ENCODE results near the gene PTPRD. TPM values are rescaled to one million over a fixed set of nuclear protein-coding genes. Genes with fewer than 3 reads are reported as not detected.

The PTPRD gene
- total and polyA plus RNA-seq, 9 of the 15 experiments (the other 6 are each of a cell fraction or from before 2014, with no cell fraction given): 0.11 TPM; not detected in 8

GRCh38 chr9:9749591-9749990 lies 863.2 kb downstream of the PTPRD start:
- ATAC-seq (no peak), DNase-seq (ENCODE audit: extremely low read depth in 1 of 4, low spot score in 3 of 4) (no peak), FAIRE-seq (no peak)
- TF ChIP-seq ARID4B (CRISPR knock-in tag; IDR thresholded peaks at IDR 0.05): no peak
- TF ChIP-seq CBX8 (IDR thresholded peaks at IDR 0.05; ENCODE audit: borderline replicate concordance, extremely low read depth, low read depth, low read length, poor library complexity, severe bottlenecking): no peak
- no peak for TF ChIP-seq NFIC (IDR thresholded peaks at IDR 0.05)
- TF ChIP-seq BRCA1 (IDR thresholded peaks at IDR 0.05): no peak
- no peak for TF ChIP-seq BRCA1 (CRISPR knock-in tag; IDR thresholded peaks at IDR 0.05)
- no peak for TF ChIP-seq HMG20B (CRISPR knock-in tag; IDR thresholded peaks at IDR 0.05)
- no peak for TF ChIP-seq NBN (IDR thresholded peaks at IDR 0.05; ENCODE audit: low read depth)
- no peak for TF ChIP-seq ZNF316 (IDR thresholded peaks at IDR 0.05)
- no peak for TF ChIP-seq ARID1B (IDR thresholded peaks at IDR 0.05)
- no peak for TF ChIP-seq PTBP1 (IDR thresholded peaks at IDR 0.05; ENCODE audit: low read depth, low read length)
- no peak for TF ChIP-seq CAMTA2 (CRISPR knock-in tag; conservative IDR thresholded peaks at IDR 0.05)
- TF ChIP-seq GATAD2B (IDR thresholded peaks at IDR 0.05; ENCODE audit: borderline replicate concordance): no peak
- no peak for TF ChIP-seq COPS2 (conservative IDR thresholded peaks at IDR 0.05)
- TF ChIP-seq NR4A1 (CRISPR knock-in tag; IDR thresholded peaks at IDR 0.05): no peak
- no peak for TF ChIP-seq NR4A1 (tag; IDR thresholded peaks at IDR 0.05)
- TF ChIP-seq RERE (CRISPR knock-in tag; IDR thresholded peaks at IDR 0.05; ENCODE audit: borderline replicate concordance): no peak
- Histone ChIP-seq H3K9ac (ENCODE audit: insufficient read depth in 1 of 2, low read depth in 2 of 2, low read length in 2 of 2) (no peak overlapping the region), H3K27ac (ENCODE audit: extremely low read depth, low read depth, low read length) (no peak overlapping the region), H3K79me2 (ENCODE audit: control insufficient read depth, insufficient read depth, low read length) (no peaks in the 10 kb centered on the region), H3K36me3 (ENCODE audit: control insufficient read depth, insufficient read depth, low read length) (no peaks in the 10 kb centered on the region), H2AFZ (ENCODE audit: low read depth, low read length) (no peak overlapping the region), H3K4me2 (ENCODE audit: insufficient read depth, low read length) (no peak overlapping the region), H3K4me1 (replicated peaks in 1 of 2; ENCODE audit: control insufficient read depth in 2 of 2, insufficient read depth in 2 of 2, low read length in 2 of 2) (no peaks in the 10 kb centered on the region), H3K9me1 (ENCODE audit: control insufficient read depth, insufficient read depth, low read length) (no peaks in the 10 kb centered on the region), H3K9me3 (replicated peaks; ENCODE audit: control insufficient read depth, insufficient read depth, low read depth, low read length) (no peaks in the 10 kb centered on the region), H3K4me3 (no peak overlapping the region), H3K27me3 (ENCODE audit: control insufficient read depth in 2 of 2, insufficient read depth in 2 of 2, low read length in 2 of 2) (no peaks in the 10 kb centered on the region), H4K20me1 (replicated peaks; ENCODE audit: control insufficient read depth, insufficient read depth, low read length) (no peaks in the 10 kb centered on the region)
- intact Hi-C loops (cut with micrococcal nuclease) (no loop called here), in situ Hi-C loops (cut with MboI) (no loop called here)
- POLR2A ChIA-PET: no interaction called here
- 0% methylated on average over 1 of the region's 1 CpG for WGBS (ENCODE audit: insufficient coverage, low coverage, missing lambda C conversion rate)
- BruUV-seq (replicated peaks): no TSS peak
- CTCF ChIA-PET (ENCODE audit: low intra/inter-chr PET ratio): no interaction called here
